Endothelial cell of umbilical vein (primary cell): ENCODE measurements around the gene FBXO44.

Source experiments
- CTCF ChIP-seq, 2 donors: IDR thresholded peaks; 1 replicate in 1 of 2; 2 replicates in 1 of 2; pipeline ENCODE4 v1.5.1; 2011; ENCODE audit warnings: low read length in 2 of 2, mild to moderate bottlenecking in 2 of 2, moderate library complexity in 2 of 2, control low read depth in 1 of 2, inconsistent platforms in 1 of 2, low read depth in 1 of 2; ENCODE audit not compliant: insufficient read depth in 1 of 2; ENCODE audit errors: extremely low read depth in 1 of 2
- EZH2 ChIP-seq: IDR thresholded peaks from 2 replicates; pipeline ENCODE4 v1.6.1; 2012; ENCODE audit warnings: borderline replicate concordance, low read depth, mild to moderate bottlenecking, moderate library complexity, low read length, inconsistent platforms; ENCODE audit not compliant: severe bottlenecking
- FOS ChIP-seq: IDR thresholded peaks from 2 replicates; pipeline ENCODE4 v1.6.1; 2011; ENCODE audit warnings: mild to moderate bottlenecking, low read length, moderate library complexity, borderline replicate concordance; ENCODE audit not compliant: insufficient read depth
- MAX ChIP-seq: IDR thresholded peaks from 2 replicates; pipeline ENCODE4 v1.6.1; 2011; ENCODE audit not compliant: insufficient read depth, insufficient read length
- MYC ChIP-seq: IDR thresholded peaks from one replicate; pipeline ENCODE4 v1.6.1; 2011; ENCODE audit warnings: mild to moderate bottlenecking, low read depth, low read length
- POLR2A ChIP-seq: IDR thresholded peaks from 2 replicates; pipeline ENCODE4 v1.6.1; 2012; ENCODE audit warnings: low read depth, mild to moderate bottlenecking, control low read depth, low read length
- POLR2AphosphoS5 ChIP-seq: IDR thresholded peaks from 2 replicates; pipeline ENCODE4 v1.6.1; 2012; ENCODE audit warnings: low read depth, mild to moderate bottlenecking, control low read depth, low read length, moderate library complexity; ENCODE audit not compliant: insufficient read depth

- TF ChIP-seq CTCF (IDR thresholded peaks at IDR 0.05; ENCODE audit: extremely low read depth in 1 of 2, insufficient read depth in 1 of 2, low read depth in 1 of 2, low read length in 2 of 2) = no peak
- TF ChIP-seq POLR2A = no peak
- no peak for TF ChIP-seq POLR2AphosphoS5
- no peak for TF ChIP-seq EZH2
- no peak for TF ChIP-seq MYC
- no peak for TF ChIP-seq MAX
- no peak for TF ChIP-seq FOS
These were observed 34.3 kb upstream of the FBXO44 start for GRCh38 chr1:11620405-11620804.
